Right lobe of liver (tissue), 6 donors: ENCODE measurements around the gene SLC24A3. TPM values are rescaled to one million over a fixed set of nuclear protein-coding genes. Genes with fewer than 3 reads are reported as not detected.

ENCODE experiments used
- ATAC-seq, 4 donors: fragments of 200-7000 bp; cut with Tn5 transposase; one replicate each; pipeline ENCODE4 v1.9.1; 2020; ENCODE audit warnings: mild to moderate bottlenecking in 4 of 4, moderate library complexity in 4 of 4
- DNase-seq, 3 donors: peaks; one replicate each; pipeline ENCODE4 v3.0.0-alpha.2; 2020
- H3K27ac ChIP-seq, 3 donors: fragments of 200-600 bp; one replicate each; pipeline ENCODE4 v1.8.0; 2022
- H3K27me3 ChIP-seq, 2 donors: fragments of 200-600 bp; one replicate each; pipeline ENCODE4 v1.8.0; 2022
- H3K36me3 ChIP-seq, 4 donors: fragments of 200-600 bp; sonication (generic) in 1 of 4; one replicate each; pipeline versions ENCODE4 v1.5.1 to v1.8.0; 2017 to 2022; ENCODE audit warnings: control low read depth in 1 of 4
- H3K4me1 ChIP-seq, 4 donors: fragments of 200-600 bp; sonication (generic) in 1 of 4; one replicate each; pipeline versions ENCODE4 v1.5.1 to v1.8.0; 2017 to 2022; ENCODE audit warnings: control low read depth in 1 of 4
- H3K4me3 ChIP-seq, 3 donors: fragments of 200-600 bp; one replicate each; pipeline ENCODE4 v1.8.0; 2022
- H3K9me3 ChIP-seq, 4 donors: fragments of 200-600 bp; sonication (generic) in 1 of 4; one replicate each; pipeline versions ENCODE4 v1.5.1 to v1.8.0; 2017 to 2022; ENCODE audit warnings: control low read depth in 1 of 4
- POLR2A ChIP-seq: fragments of 450-650 bp; IDR thresholded peaks from one replicate; pipeline ENCODE4 v1.6.1; 2017; ENCODE audit warnings: antibody characterized with exemption, mild to moderate bottlenecking
- WGBS: methylation state at CpG from one replicate; pipeline ENCODE4 v1.1.6; 2018; ENCODE audit warnings: low coverage, low lambda C conversion rate; ENCODE audit not compliant: insufficient coverage; ENCODE audit errors: missing lambda C conversion rate; 5-methylcytosine and 5-hydroxymethylcytosine counted together
- intact Hi-C, 2 donors: fragments of 100-400 bp; cut with DNase I; formaldehyde crosslinking; loops; one replicate each; pipeline versions ENCODE4 v1.11.2 to v1.14.1; 2022
- total RNA-seq, 6 experiments: library from RNA; depleted of rRNA in 2 of 6; stranded (reverse); fragments of >200 nt in 2 of 6; fragmentation: NEBNext Ultra II Directional in 3 of 6; extraction: Animal tissue kit (Norgen Biotek cat#: 25700) in 3 of 6; gene quantifications; one replicate each; pipeline versions ENCODE4 v1.1.0 to v1.2.4, GENCODE V29; 2016 to 2023
- TF ChIP-seq, protein P1 (sequence below), 4 donors: fragments of 200-600 bp in 3 of 4; fragments of 450-650 bp in 1 of 4; IDR thresholded peaks; one replicate each; pipeline versions ENCODE4 v1.5.1 to v1.8.0; 2016 to 2022; ENCODE audit warnings: antibody characterized with exemption in 4 of 4, mild to moderate bottlenecking in 2 of 4
- donor health status: DM: no; HTN: yes; CAD: no.
- donor health status: DM: no; HTN: no; CAD: no.
- donor health status: DM: no; HTN: no; CAD: no.
- donor health status: DM: no; HTN: yes; CAD: no.
- donor health status: DM: no; HTN: yes; CAD: no.

The SLC24A3 gene
- total RNA-seq, 6 experiments from 2014 or later = 0.06 to 0.49 (median 0.27) TPM

DNA sequence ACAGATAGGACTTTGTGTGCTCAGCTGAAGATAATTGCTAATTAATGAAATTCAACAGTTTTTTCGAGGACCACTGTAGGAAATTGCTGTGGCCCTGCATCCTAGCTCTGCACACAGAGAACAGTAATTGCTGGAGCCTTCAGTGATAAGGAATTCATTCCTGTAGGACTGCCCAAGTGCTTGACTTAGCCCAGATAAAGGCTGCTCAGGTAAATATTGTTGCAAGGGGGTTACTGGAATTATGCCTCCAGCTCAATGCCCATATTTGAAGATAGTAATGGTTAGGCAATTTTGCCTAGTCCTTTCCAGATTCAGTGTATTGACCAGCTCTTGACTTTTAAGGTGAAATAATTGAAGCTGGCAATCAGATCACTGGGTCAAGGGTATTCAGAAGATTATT is 122.9 kb downstream of the SLC24A3 start:
- Histone ChIP-seq H3K27me3 (no peaks in the 10 kb centered on the region), H3K27ac (no peak overlapping the region), H3K36me3 (no peaks in the 10 kb centered on the region), H3K9me3 (no peaks in the 10 kb centered on the region), H3K4me1 (no peaks in the 10 kb centered on the region), H3K4me3 (no peak overlapping the region)
- 30% methylated on average over 1 of the region's 1 CpG for WGBS
- no peak for TF ChIP-seq POLR2A
- TF ChIP-seq, protein P1, sequence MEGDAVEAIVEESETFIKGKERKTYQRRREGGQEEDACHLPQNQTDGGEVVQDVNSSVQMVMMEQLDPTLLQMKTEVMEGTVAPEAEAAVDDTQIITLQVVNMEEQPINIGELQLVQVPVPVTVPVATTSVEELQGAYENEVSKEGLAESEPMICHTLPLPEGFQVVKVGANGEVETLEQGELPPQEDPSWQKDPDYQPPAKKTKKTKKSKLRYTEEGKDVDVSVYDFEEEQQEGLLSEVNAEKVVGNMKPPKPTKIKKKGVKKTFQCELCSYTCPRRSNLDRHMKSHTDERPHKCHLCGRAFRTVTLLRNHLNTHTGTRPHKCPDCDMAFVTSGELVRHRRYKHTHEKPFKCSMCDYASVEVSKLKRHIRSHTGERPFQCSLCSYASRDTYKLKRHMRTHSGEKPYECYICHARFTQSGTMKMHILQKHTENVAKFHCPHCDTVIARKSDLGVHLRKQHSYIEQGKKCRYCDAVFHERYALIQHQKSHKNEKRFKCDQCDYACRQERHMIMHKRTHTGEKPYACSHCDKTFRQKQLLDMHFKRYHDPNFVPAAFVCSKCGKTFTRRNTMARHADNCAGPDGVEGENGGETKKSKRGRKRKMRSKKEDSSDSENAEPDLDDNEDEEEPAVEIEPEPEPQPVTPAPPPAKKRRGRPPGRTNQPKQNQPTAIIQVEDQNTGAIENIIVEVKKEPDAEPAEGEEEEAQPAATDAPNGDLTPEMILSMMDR (IDR thresholded peaks at IDR 0.05) = no peak
- intact Hi-C loops = no loop called here
- ATAC-seq (no peak), DNase-seq (no peak)

- no peaks in the 10 kb centered on the region for H3K9me3 ChIP-seq
- intact Hi-C loops = no loop called here
- WGBS = no CpG with 5 or more reads among the region's 2 CpGs
- no peak overlapping the region for H3K27ac ChIP-seq
- no peaks in the 10 kb centered on the region for H3K27me3 ChIP-seq
- no peak for DNase-seq
- no peaks in the 10 kb centered on the region for H3K36me3 ChIP-seq
- H3K4me3 ChIP-seq = no peak overlapping the region
- ATAC-seq = no peak
- no peaks in the 10 kb centered on the region for H3K4me1 ChIP-seq
- TF ChIP-seq, protein P1 (IDR thresholded peaks at IDR 0.05) = no peak
- TF ChIP-seq POLR2A = no peak
These were observed 123.5 kb downstream of the SLC24A3 start for GRCh38 chr20:19335916-19336315.

- no peaks in the 10 kb centered on the region for H3K27me3 ChIP-seq
- intact Hi-C loops = no loop called here
- no peak overlapping the region for H3K4me3 ChIP-seq
- H3K9me3 ChIP-seq = no peaks in the 10 kb centered on the region
- no peak overlapping the region for H3K27ac ChIP-seq
- H3K4me1 ChIP-seq = no peaks in the 10 kb centered on the region
- 28% methylated on average over 7 of the region's 7 CpGs for WGBS
- no peak for TF ChIP-seq POLR2A
- TF ChIP-seq, protein P1 (IDR thresholded peaks at IDR 0.05) = no peak
- ATAC-seq (no peak), DNase-seq (no peak)
- H3K36me3 ChIP-seq = no peaks in the 10 kb centered on the region
These were observed 124.2 kb downstream of the SLC24A3 start for GRCh38 chr20:19336631-19337030.

DNA sequence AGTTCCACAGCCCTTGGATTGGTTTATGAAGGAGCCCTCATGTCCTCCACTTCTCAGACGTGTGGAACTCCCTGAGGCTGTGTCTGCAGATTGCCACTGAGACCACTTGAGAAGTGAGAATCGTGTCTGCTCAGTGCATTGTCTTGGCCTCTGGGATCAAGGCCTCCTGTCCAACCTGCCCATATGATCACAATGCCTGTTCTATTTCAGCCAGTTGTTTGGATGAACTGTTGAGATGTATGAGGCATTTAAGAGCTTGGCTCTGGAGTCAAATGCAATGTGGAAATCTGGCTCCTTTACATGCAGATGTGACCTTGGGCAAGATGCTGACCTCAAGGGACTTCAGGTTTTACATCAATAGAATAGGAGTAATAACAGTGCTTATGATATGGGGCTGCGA is 125.9 kb downstream of the SLC24A3 start:
- DNase-seq (no peak), ATAC-seq (no peak)
- intact Hi-C loops = no loop called here
- no peaks in the 10 kb centered on the region for H3K9me3 ChIP-seq
- H3K4me1 ChIP-seq = no peaks in the 10 kb centered on the region
- TF ChIP-seq, protein P1 (IDR thresholded peaks at IDR 0.05) = no peak
- TF ChIP-seq POLR2A = no peak
- 45% methylated on average over 3 of the region's 3 CpGs for WGBS
- no peaks in the 10 kb centered on the region for H3K36me3 ChIP-seq
- no peak overlapping the region for H3K4me3 ChIP-seq
- H3K27ac ChIP-seq = no peak overlapping the region
- H3K27me3 ChIP-seq = no peaks in the 10 kb centered on the region

GRCh38 chr20:19338960-19339359 is 126.5 kb downstream of the SLC24A3 start:
- TF ChIP-seq POLR2A = no peak
- TF ChIP-seq, protein P1 (IDR thresholded peaks at IDR 0.05) = no peak
- Histone ChIP-seq H3K27me3 (no peaks in the 10 kb centered on the region), H3K9me3 (no peaks in the 10 kb centered on the region), H3K27ac (no peak overlapping the region), H3K4me3 (no peak overlapping the region), H3K36me3 (no peaks in the 10 kb centered on the region), H3K4me1 (no peaks in the 10 kb centered on the region)
- DNase-seq = no peak
- 63% methylated on average over 4 of the region's 6 CpGs for WGBS
- ATAC-seq = no peak
- intact Hi-C loops = no loop called here
